NT2/D1 (cell line): ENCODE measurements around the gene BACE1.

Experiments
- SUZ12 ChIP-seq: IDR thresholded peaks from 2 replicates; pipeline ENCODE4 v1.6.1; 2011; ENCODE audit not compliant: insufficient read length, insufficient read depth; ENCODE audit errors: extremely low read depth
- YY1 ChIP-seq: IDR thresholded peaks from 2 replicates; pipeline ENCODE4 v1.6.1; 2011; ENCODE audit not compliant: insufficient read length, insufficient read depth
- ZNF274 ChIP-seq: IDR thresholded peaks from 2 replicates; pipeline ENCODE4 v1.6.1; 2011; ENCODE audit warnings: mild to moderate bottlenecking, low read depth, low read length

DNA sequence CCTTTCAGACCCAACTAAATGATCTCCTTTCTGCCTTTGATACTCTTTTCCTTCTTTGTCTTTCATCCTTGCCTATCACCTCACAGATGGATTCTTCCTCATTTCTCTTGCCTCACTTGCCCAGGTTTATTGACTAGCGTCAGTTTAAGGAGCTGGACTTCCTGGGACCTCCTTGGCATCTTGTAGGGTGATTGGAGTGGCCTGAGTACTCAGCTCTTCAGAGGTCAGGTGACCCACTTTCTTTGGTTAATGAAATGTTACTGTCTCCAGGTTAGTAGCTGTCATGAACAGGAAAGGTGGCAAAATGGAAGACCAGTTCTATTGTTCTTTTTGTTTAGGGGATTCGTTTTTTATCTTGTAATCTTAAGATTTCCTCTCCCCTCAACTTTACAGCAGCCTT, 29.5 kb downstream of the BACE1 start:
- no peak for TF ChIP-seq YY1
- no peak for TF ChIP-seq ZNF274
- TF ChIP-seq SUZ12: no peak
